Stimulated activated CD4-positive, alpha-beta T cell treated with anti-CD3 and anti-CD28 coated beads, TNF-alpha, amount 100 ng/mL, for 24 hours (primary cell): ENCODE measurements around the gene HSF5.

ENCODE experiments used
- DNase-seq, 3 experiments: peaks; one replicate each; pipeline ENCODE4 v3.0.0-alpha.2; 2020; ENCODE audit warnings: low read depth in 3 of 3

HSF5 gene

GRCh38 chr17:58385359-58385899, 102.8 kb downstream of the HSF5 start:
- DNase-seq = no peak

- no peak for DNase-seq
Measured at GRCh38 chr17:58384897-58385296, 103.3 kb downstream of the HSF5 start.

GRCh38 chr17:58383892-58384462, 104.2 kb downstream of the HSF5 start:
- no peak for DNase-seq

- DNase-seq = no peak
Measured at GRCh38 chr17:58382872-58383242, 105.4 kb downstream of the HSF5 start.

- no peak for DNase-seq
Measured at GRCh38 chr17:58382108-58382871, 105.9 kb downstream of the HSF5 start.

- no peak for DNase-seq
Measured at GRCh38 chr17:58381124-58382035, 106.8 kb downstream of the HSF5 start.

GRCh38 chr17:58380207-58381123, 107.7 kb downstream of the HSF5 start:
- no peak for DNase-seq

GRCh38 chr17:58379511-58379824, 108.7 kb downstream of the HSF5 start:
- DNase-seq = no peak

GRCh38 chr17:58378733-58379510, 109.3 kb downstream of the HSF5 start:
- no peak for DNase-seq

GRCh38 chr17:58377661-58378060, 110.5 kb downstream of the HSF5 start:
- DNase-seq = no peak

- no peak for DNase-seq
Measured at GRCh38 chr17:58377093-58377601, 111.1 kb downstream of the HSF5 start.

- DNase-seq = no peak
Measured at GRCh38 chr17:58376472-58377000, 111.7 kb downstream of the HSF5 start.

GRCh38 chr17:58375811-58376210, 112.4 kb downstream of the HSF5 start:
- no peak for DNase-seq

- no peak for DNase-seq
Measured at GRCh38 chr17:58375256-58375655, 113.0 kb downstream of the HSF5 start.

GRCh38 chr17:58373923-58374322, 114.3 kb downstream of the HSF5 start:
- DNase-seq = no peak

- DNase-seq = no peak
Measured at GRCh38 chr17:58373003-58373402, 115.2 kb downstream of the HSF5 start.

- no peak for DNase-seq
Measured at GRCh38 chr17:58371300-58371950, 116.8 kb downstream of the HSF5 start.

GRCh38 chr17:58370716-58371115, 117.5 kb downstream of the HSF5 start:
- no peak for DNase-seq

GRCh38 chr17:58370309-58370708, 117.9 kb downstream of the HSF5 start:
- no peak for DNase-seq
